ENCODE measurements around the gene CHN2. TPM values are rescaled to one million over a fixed set of nuclear protein-coding genes. Genes with fewer than 3 reads are reported as not detected.

CHN2 gene
- total RNA-seq, 1 experiment from 2014 or later, result 18.8 TPM

GRCh38 chr7:29494350-29494749 lies 299.8 kb downstream of the CHN2 start:
- no TSS peak for BruUV-seq (replicated peaks)
- H3K27ac Mint-ChIP-seq (ENCODE audit: unreplicated experiment), result no peak overlapping the region
- Histone ChIP-seq H3K4me3 (ENCODE audit: low read depth, low read length) (no peak overlapping the region), H3K36me3 (ENCODE audit: control insufficient read depth, insufficient read depth, low read length) (no peaks in the 10 kb centered on the region), H3K4me1 (peaks cover 45% of the 10 kb centered on the region), H3K27me3 (replicated peaks; ENCODE audit: control insufficient read depth, insufficient read depth, low read length) (no peaks in the 10 kb centered on the region), H3K9me3 (peaks cover 4% of the 10 kb centered on the region; the same call in 1 of the 2 replicates)
- H3K4me3 Mint-ChIP-seq (ENCODE audit: unreplicated experiment), result no peak overlapping the region
- no peaks in the 10 kb centered on the region for H3K27me3 Mint-ChIP-seq (ENCODE audit: insufficient read depth, unreplicated experiment)
- H3K36me3 Mint-ChIP-seq (ENCODE audit: insufficient read depth, unreplicated experiment), result peaks cover 6% of the 10 kb centered on the region
- TF ChIP-seq CTCF (IDR thresholded peaks at IDR 0.05; ENCODE audit: insufficient read depth in 1 of 2, low read depth in 1 of 2, low read length in 1 of 2, severe bottlenecking in 1 of 2, unreplicated experiment in 1 of 2), result no peak
- intact Hi-C loops (cut with micrococcal nuclease; ENCODE audit: unreplicated experiment), result no loop called here
- H3K9me3 Mint-ChIP-seq (ENCODE audit: unreplicated experiment), result no peaks in the 10 kb centered on the region
- H3K4me1 Mint-ChIP-seq (ENCODE audit: low read depth, unreplicated experiment), result peaks cover 9% of the 10 kb centered on the region
- DNase-seq, result no peak
- CTCF ChIA-PET, result no interaction called here
- POLR2A ChIA-PET, result no interaction called here

- Mint-ChIP-seq H3K27me3 (ENCODE audit: insufficient read depth, unreplicated experiment) (no peaks in the 10 kb centered on the region), H3K4me1 (ENCODE audit: low read depth, unreplicated experiment) (no peaks in the 10 kb centered on the region), H3K4me3 (ENCODE audit: unreplicated experiment) (no peak overlapping the region), H3K36me3 (ENCODE audit: insufficient read depth, unreplicated experiment) (no peaks in the 10 kb centered on the region), H3K27ac (ENCODE audit: unreplicated experiment) (no peak overlapping the region), H3K9me3 (ENCODE audit: unreplicated experiment) (no peaks in the 10 kb centered on the region)
- DNase-seq, result no peak
- POLR2A ChIA-PET, result interaction anchor here (1.0 kb wide), 1 partner anchor 14 kb away, joined by 4 read pairs; no protein-coding TSS in a partner anchor
- H3K4me1 ChIP-seq, result peaks cover 37% of the 10 kb centered on the region
- H3K27me3 ChIP-seq (replicated peaks; ENCODE audit: control insufficient read depth, insufficient read depth, low read length), result no peaks in the 10 kb centered on the region
- H3K36me3 ChIP-seq (ENCODE audit: control insufficient read depth, insufficient read depth, low read length), result no peaks in the 10 kb centered on the region
- intact Hi-C loops (cut with micrococcal nuclease; ENCODE audit: unreplicated experiment), result no loop called here
- no TSS peak for BruUV-seq (replicated peaks)
- no peak for TF ChIP-seq CTCF (IDR thresholded peaks at IDR 0.05; ENCODE audit: insufficient read depth in 1 of 2, low read depth in 1 of 2, low read length in 1 of 2, severe bottlenecking in 1 of 2, unreplicated experiment in 1 of 2)
- CTCF ChIA-PET, result no interaction called here
- H3K9me3 ChIP-seq, result peaks cover 4% of the 10 kb centered on the region; the same call in 1 of the 2 replicates
- no peak overlapping the region for H3K4me3 ChIP-seq (ENCODE audit: low read depth, low read length)
These were observed 301.1 kb downstream of the CHN2 start for GRCh38 chr7:29495653-29496052.

GRCh38 chr7:29496355-29497020 lies 301.9 kb downstream of the CHN2 start:
- no peak for DNase-seq
- no peaks in the 10 kb centered on the region for H3K27me3 Mint-ChIP-seq (ENCODE audit: insufficient read depth, unreplicated experiment)
- ChIA-PET POLR2A (interaction anchor here (1.0 kb wide), 1 partner anchor 15 kb away, joined by 4 read pairs; no protein-coding TSS in a partner anchor), CTCF (no interaction called here)
- no TSS peak for BruUV-seq (replicated peaks)
- H3K27me3 ChIP-seq (replicated peaks; ENCODE audit: control insufficient read depth, insufficient read depth, low read length), result no peaks in the 10 kb centered on the region
- no peak overlapping the region for H3K27ac Mint-ChIP-seq (ENCODE audit: unreplicated experiment)
- H3K36me3 ChIP-seq (ENCODE audit: control insufficient read depth, insufficient read depth, low read length), result no peaks in the 10 kb centered on the region
- H3K4me3 Mint-ChIP-seq (ENCODE audit: unreplicated experiment), result no peak overlapping the region
- intact Hi-C loops (cut with micrococcal nuclease; ENCODE audit: unreplicated experiment), result no loop called here
- no peak for TF ChIP-seq CTCF (IDR thresholded peaks at IDR 0.05; ENCODE audit: insufficient read depth in 1 of 2, low read depth in 1 of 2, low read length in 1 of 2, severe bottlenecking in 1 of 2, unreplicated experiment in 1 of 2)
- H3K4me1 Mint-ChIP-seq (ENCODE audit: low read depth, unreplicated experiment), result no peaks in the 10 kb centered on the region
- no peaks in the 10 kb centered on the region for H3K9me3 Mint-ChIP-seq (ENCODE audit: unreplicated experiment)
- peaks cover 4% of the 10 kb centered on the region; the same call in 1 of the 2 replicates for H3K9me3 ChIP-seq
- no peak overlapping the region for H3K4me3 ChIP-seq (ENCODE audit: low read depth, low read length)
- H3K36me3 Mint-ChIP-seq (ENCODE audit: insufficient read depth, unreplicated experiment), result no peaks in the 10 kb centered on the region
- H3K4me1 ChIP-seq, result peaks cover 37% of the 10 kb centered on the region

All from Caco-2 (cell line).